Panc1 (cell line): Measurements from ENCODE around the gene KDM4B. TPM values are rescaled to one million over a fixed set of nuclear protein-coding genes. Genes with fewer than 3 reads are reported as not detected.

Experiments
- ATAC-seq: fragments of 200-7000 bp; cut with Tn5 transposase; 2 replicates; pipeline ENCODE4 v1.9.1; 2020; ENCODE audit warnings: mild to moderate bottlenecking, moderate library complexity
- BruUV-seq: library from RNA; stranded (reverse); fragments of 400-500 nt; replicated peaks from 2 replicates; lab custom pipeline; 2021; lab: Mats Ljungman, UMichigan
- CTCF ChIA-PET: fragments of 300-600 bp; sonication (Branson Sonifier 250); formaldehyde crosslinking; loops from one replicate; lab custom pipeline; 2022; ENCODE audit warnings: antibody characterized with exemption; lab: Charles Lee
- POLR2A ChIA-PET: fragments of 300-600 bp; sonication (Branson Sonifier 250); formaldehyde crosslinking; loops from one replicate; lab custom pipeline; 2022; ENCODE audit warnings: antibody characterized with exemption; lab: Charles Lee
- DNase-seq: peaks from one replicate; pipeline ENCODE4 v3.0.0-alpha.2; 2010; ENCODE audit warnings: low read depth, low spot score
- H3K27ac ChIP-seq: 2 replicates; pipeline ENCODE4 v1.5.1; 2011; ENCODE audit warnings: mild to moderate bottlenecking, low read length, inconsistent platforms
- H3K27me3 ChIP-seq: fragments of 200-500 bp; sonication (Bioruptor generic); 2 replicates; pipeline ENCODE4 v1.6.0; 2014; ENCODE audit warnings: low read length, inconsistent platforms; ENCODE audit not compliant: control insufficient read depth, insufficient read depth
- H3K36me3 ChIP-seq: fragments of 200-500 bp; sonication (Bioruptor generic); 2 replicates; pipeline ENCODE4 v1.5.1; 2014; ENCODE audit warnings: inconsistent platforms, mild to moderate bottlenecking, low read length, moderate library complexity; ENCODE audit not compliant: control insufficient read depth, insufficient read depth
- H3K4me1 ChIP-seq: 2 replicates; pipeline ENCODE4 v1.5.1; 2011; ENCODE audit warnings: inconsistent platforms, mild to moderate bottlenecking, low read length, moderate library complexity; ENCODE audit not compliant: control insufficient read depth, insufficient read depth
- H3K4me3 ChIP-seq, 2 experiments: 2 replicates each; pipeline ENCODE4 v1.5.1; 2011 to 2012; ENCODE audit warnings: low read depth in 2 of 2, low read length in 2 of 2, mild to moderate bottlenecking in 2 of 2, inconsistent platforms in 1 of 2, moderate library complexity in 1 of 2
- H3K9me3 ChIP-seq: fragments of 200-500 bp; sonication (Bioruptor generic); 2 replicates; pipeline ENCODE4 v1.5.1; 2014; ENCODE audit warnings: low read depth, mild to moderate bottlenecking, inconsistent platforms, low read length, moderate library complexity; ENCODE audit not compliant: control insufficient read depth, insufficient read depth
- CTCF ChIP-seq: fragments of 450-650 bp; IDR thresholded peaks from 2 replicates; pipeline ENCODE4 v1.5.1; 2017; ENCODE audit warnings: mild to moderate bottlenecking
- POLR2AphosphoS5 ChIP-seq: IDR thresholded peaks from 2 replicates; pipeline ENCODE4 v1.6.1; 2012; ENCODE audit warnings: mild to moderate bottlenecking, low read depth, low read length, moderate library complexity
- SIN3A ChIP-seq: IDR thresholded peaks from 2 replicates; pipeline ENCODE4 v1.6.1; 2012; ENCODE audit warnings: low read depth, mild to moderate bottlenecking, low read length, moderate library complexity, borderline replicate concordance; ENCODE audit not compliant: insufficient read depth
- TCF7L2 ChIP-seq: IDR thresholded peaks from 2 replicates; pipeline ENCODE4 v1.6.1; 2011; ENCODE audit warnings: mild to moderate bottlenecking, low read depth, low read length, inconsistent platforms
- in situ Hi-C: cut with HindIII; loops from 2 replicates; pipeline ENCODE4 v1.10.0; 2016; ENCODE audit warnings: low sequenced_read_pairs, low pct_unique_long_range_greater_than_20kb
- intact Hi-C: fragments of 100-400 bp; cut with micrococcal nuclease; formaldehyde crosslinking; loops from one replicate; pipeline ENCODE4 v1.10.0; 2022; ENCODE audit not compliant: unreplicated experiment
- total RNA-seq: library from RNA; stranded (reverse); gene quantifications from one replicate; pipeline ENCODE4 v1.2.1, GENCODE V29; 2021; ENCODE audit not compliant: unreplicated experiment
- TF ChIP-seq, protein P1 (sequence below), 2 experiments: IDR thresholded peaks; 2 replicates each; pipeline ENCODE4 v1.6.1; 2011 to 2012; ENCODE audit warnings: low read depth in 2 of 2, control low read depth in 1 of 2, low read length in 1 of 2, mild to moderate bottlenecking in 1 of 2, moderate library complexity in 1 of 2; ENCODE audit not compliant: insufficient read depth in 1 of 2

The KDM4B gene
- total RNA-seq, 1 experiment from 2014 or later = 18.4 TPM

DNA sequence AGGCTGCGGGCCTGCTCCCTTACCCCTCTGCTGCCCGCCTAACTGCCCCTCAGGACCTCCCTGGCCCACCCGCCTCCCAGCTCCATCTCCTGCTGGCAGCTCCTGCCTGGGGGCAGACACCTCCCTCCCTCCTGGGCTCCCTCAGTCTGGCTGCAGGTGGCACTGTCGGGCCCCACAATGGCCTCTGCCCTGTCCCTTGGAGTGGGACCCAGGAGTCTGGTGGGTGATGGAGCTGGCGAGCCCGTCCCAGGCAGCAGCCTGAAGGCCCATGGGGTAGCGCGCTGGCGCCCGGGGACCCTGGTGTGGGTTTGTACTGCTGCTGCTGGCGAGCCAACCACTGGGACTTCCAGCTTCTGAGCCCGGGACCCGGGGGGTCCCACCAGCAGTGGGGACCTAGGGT, 83.6 kb downstream of the KDM4B start:
- DNase-seq = no peak
- Histone ChIP-seq H3K4me3 (no peak overlapping the region), H3K27ac (no peak overlapping the region), H3K36me3 (no peaks in the 10 kb centered on the region), H3K9me3 (no peaks in the 10 kb centered on the region), H3K4me1 (peaks cover 9% of the 10 kb centered on the region; the same call in 1 of the 2 replicates), H3K27me3 (no peaks in the 10 kb centered on the region)
- POLR2A ChIA-PET = no interaction called here
- peak; percentile 39; the same call in 1 of the 2 replicates for ATAC-seq
- intact Hi-C loops = no loop called here
- in situ Hi-C loops = no loop called here
- TF ChIP-seq TCF7L2 = no peak
- no peak for TF ChIP-seq POLR2AphosphoS5
- TF ChIP-seq, protein P1, sequence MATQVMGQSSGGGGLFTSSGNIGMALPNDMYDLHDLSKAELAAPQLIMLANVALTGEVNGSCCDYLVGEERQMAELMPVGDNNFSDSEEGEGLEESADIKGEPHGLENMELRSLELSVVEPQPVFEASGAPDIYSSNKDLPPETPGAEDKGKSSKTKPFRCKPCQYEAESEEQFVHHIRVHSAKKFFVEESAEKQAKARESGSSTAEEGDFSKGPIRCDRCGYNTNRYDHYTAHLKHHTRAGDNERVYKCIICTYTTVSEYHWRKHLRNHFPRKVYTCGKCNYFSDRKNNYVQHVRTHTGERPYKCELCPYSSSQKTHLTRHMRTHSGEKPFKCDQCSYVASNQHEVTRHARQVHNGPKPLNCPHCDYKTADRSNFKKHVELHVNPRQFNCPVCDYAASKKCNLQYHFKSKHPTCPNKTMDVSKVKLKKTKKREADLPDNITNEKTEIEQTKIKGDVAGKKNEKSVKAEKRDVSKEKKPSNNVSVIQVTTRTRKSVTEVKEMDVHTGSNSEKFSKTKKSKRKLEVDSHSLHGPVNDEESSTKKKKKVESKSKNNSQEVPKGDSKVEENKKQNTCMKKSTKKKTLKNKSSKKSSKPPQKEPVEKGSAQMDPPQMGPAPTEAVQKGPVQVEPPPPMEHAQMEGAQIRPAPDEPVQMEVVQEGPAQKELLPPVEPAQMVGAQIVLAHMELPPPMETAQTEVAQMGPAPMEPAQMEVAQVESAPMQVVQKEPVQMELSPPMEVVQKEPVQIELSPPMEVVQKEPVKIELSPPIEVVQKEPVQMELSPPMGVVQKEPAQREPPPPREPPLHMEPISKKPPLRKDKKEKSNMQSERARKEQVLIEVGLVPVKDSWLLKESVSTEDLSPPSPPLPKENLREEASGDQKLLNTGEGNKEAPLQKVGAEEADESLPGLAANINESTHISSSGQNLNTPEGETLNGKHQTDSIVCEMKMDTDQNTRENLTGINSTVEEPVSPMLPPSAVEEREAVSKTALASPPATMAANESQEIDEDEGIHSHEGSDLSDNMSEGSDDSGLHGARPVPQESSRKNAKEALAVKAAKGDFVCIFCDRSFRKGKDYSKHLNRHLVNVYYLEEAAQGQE (IDR thresholded peaks at IDR 0.05; ENCODE audit: insufficient read depth in 1 of 2, low read depth in 2 of 2, low read length in 1 of 2) = no peak
- no peak for TF ChIP-seq SIN3A
- TF ChIP-seq CTCF = no peak; the same call in 1 of the 2 replicates
- BruUV-seq = no TSS peak
- CTCF ChIA-PET = interaction anchor here (0.5 to 1.5 kb wide), 3 partner anchors 97 to 276 kb away, joined by 3 read pairs; no protein-coding TSS in a partner anchor

DNA sequence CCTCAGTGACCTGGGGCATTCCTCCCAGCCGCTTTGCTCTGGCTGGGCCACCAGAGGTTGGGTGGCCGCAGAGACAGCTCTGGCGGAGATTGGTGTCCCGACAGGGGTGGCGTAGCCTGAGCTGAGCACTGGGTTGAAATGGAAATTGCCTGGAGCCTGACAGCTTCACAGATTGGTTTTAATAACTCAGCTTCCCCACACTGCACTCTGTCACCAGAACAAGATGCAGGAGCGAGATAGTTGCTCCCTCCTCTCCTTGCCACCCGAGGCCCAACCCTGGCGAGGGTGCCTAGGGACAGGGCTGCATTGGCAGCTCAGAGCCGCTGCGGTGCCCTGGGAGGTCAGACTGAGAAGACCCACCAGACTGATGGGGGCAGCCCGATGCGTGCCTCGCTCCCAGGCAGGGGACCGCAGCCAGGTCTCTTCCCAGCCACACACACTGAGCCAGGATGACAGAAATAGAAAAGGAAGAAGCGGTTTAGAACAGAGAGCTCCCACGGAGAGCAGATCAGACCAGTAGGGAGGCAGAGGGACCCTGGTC, 84.1 kb downstream of the KDM4B start:
- H3K4me1 ChIP-seq = peaks cover 6% of the 10 kb centered on the region; the same call in 1 of the 2 replicates
- no peaks in the 10 kb centered on the region for H3K27me3 ChIP-seq
- TF ChIP-seq POLR2AphosphoS5 (no peak), TCF7L2 (no peak), CTCF (no peak), SIN3A (no peak)
- TF ChIP-seq, protein P1 (IDR thresholded peaks at IDR 0.05; ENCODE audit: insufficient read depth in 1 of 2, low read depth in 2 of 2, low read length in 1 of 2) = no peak
- POLR2A ChIA-PET = no interaction called here
- no peak for ATAC-seq
- BruUV-seq = no TSS peak
- in situ Hi-C loops = no loop called here
- no peak for DNase-seq
- CTCF ChIA-PET = interaction anchor here (0.6 to 1.5 kb wide), 3 partner anchors 97 to 276 kb away, joined by 3 read pairs; no protein-coding TSS in a partner anchor
- intact Hi-C loops = no loop called here
- no peaks in the 10 kb centered on the region for H3K36me3 ChIP-seq
- H3K9me3 ChIP-seq = no peaks in the 10 kb centered on the region
- H3K27ac ChIP-seq = no peak overlapping the region
- no peak overlapping the region for H3K4me3 ChIP-seq
